Lower leg skin (tissue), 3 donors: Measurements from ENCODE around the gene CCDC69.

Experiments used
- CTCF ChIP-seq, 3 donors: fragments of 450-650 bp; IDR thresholded peaks; one replicate each; pipeline ENCODE4 v1.5.1; 2016; ENCODE audit warnings: antibody characterized with exemption in 3 of 3, mild to moderate bottlenecking in 3 of 3, moderate library complexity in 2 of 3
- POLR2A ChIP-seq, 2 donors: fragments of 450-650 bp; IDR thresholded peaks; one replicate each; pipeline ENCODE4 v1.6.1; 2016 to 2017; ENCODE audit warnings: antibody characterized with exemption in 2 of 2, mild to moderate bottlenecking in 1 of 2, moderate library complexity in 1 of 2

GRCh38 chr5:151186052-151186451 lies 37.8 kb downstream of the CCDC69 start:
- no peak for TF ChIP-seq POLR2A (IDR thresholded peaks at IDR 0.05)
- TF ChIP-seq CTCF (IDR thresholded peaks at IDR 0.05): no peak
